HG03175 (cell line): Measurements from ENCODE around the gene DNAJB4.
"Not testable (repeated sequence)": the region's sequence is repeated elsewhere in the genome, so short reads cannot be mapped to it uniquely, and the experiment has no call there.

Experiments used
- ATAC-seq: cut with Tn5 transposase; IDR thresholded peaks from one replicate; pipeline ENCODE4 v1.9.1; 2021; ENCODE audit warnings: mild to moderate bottlenecking, moderate library complexity; ENCODE audit not compliant: unreplicated experiment

The DNAJB4 gene

GRCh38 chr1:78004719-78005447, at the start of gene DNAJB4:
TSS of gene DNAJB4 (plus strand) at chr1:78004939. CDS start at chr1:78005111, 172 bp downstream.
- ATAC-seq: peak; percentile 98

GRCh38 chr1:77955709-77956108, 49.0 kb upstream of the DNAJB4 start:
- ATAC-seq: no peak

- ATAC-seq: no peak
These were observed 48.3 kb upstream of the DNAJB4 start for GRCh38 chr1:77956464-77956863.

GRCh38 chr1:77958391-77958790, 46.3 kb upstream of the DNAJB4 start:
- ATAC-seq: no peak

- ATAC-seq: no peak
These were observed 45.9 kb upstream of the DNAJB4 start for GRCh38 chr1:77958850-77959249.

- no peak for ATAC-seq
These were observed 43.3 kb upstream of the DNAJB4 start for GRCh38 chr1:77961392-77961791.

GRCh38 chr1:77966291-77966690, 38.4 kb upstream of the DNAJB4 start:
- ATAC-seq: no peak

GRCh38 chr1:77970192-77970591, 34.5 kb upstream of the DNAJB4 start:
- no peak for ATAC-seq

- no peak for ATAC-seq
These were observed 32.7 kb upstream of the DNAJB4 start for GRCh38 chr1:77972080-77972479.

- ATAC-seq: no peak
These were observed 29.4 kb upstream of the DNAJB4 start for GRCh38 chr1:77975386-77975785.

- ATAC-seq: no peak
These were observed 28.8 kb upstream of the DNAJB4 start for GRCh38 chr1:77975907-77976306.

GRCh38 chr1:77976433-77977076, 28.2 kb upstream of the DNAJB4 start:
- ATAC-seq: no peak

- ATAC-seq: no peak
These were observed 26.8 kb upstream of the DNAJB4 start for GRCh38 chr1:77977989-77978292.

GRCh38 chr1:77978293-77978968, 26.3 kb upstream of the DNAJB4 start:
- ATAC-seq: peak; percentile 75

GRCh38 chr1:77978969-77979876, 25.5 kb upstream of the DNAJB4 start, which contains the start of gene FUBP1:
TSS of gene FUBP1 (minus strand) at chr1:77979072. CDS start at chr1:77979004, 68 bp downstream.
- ATAC-seq: peak; percentile 78

GRCh38 chr1:77983352-77983996, 21.3 kb upstream of the DNAJB4 start:
- not testable (repeated sequence) for ATAC-seq

- ATAC-seq: no peak
These were observed 20.8 kb upstream of the DNAJB4 start for GRCh38 chr1:77983997-77984355.

GRCh38 chr1:77984629-77985028, 20.1 kb upstream of the DNAJB4 start:
- no peak for ATAC-seq

- ATAC-seq: no peak
These were observed 17.9 kb upstream of the DNAJB4 start for GRCh38 chr1:77986810-77987209.

- no peak for ATAC-seq
These were observed 16.8 kb upstream of the DNAJB4 start for GRCh38 chr1:77987919-77988318.

GRCh38 chr1:77989744-77990143, 15.0 kb upstream of the DNAJB4 start:
- ATAC-seq: no peak
